NCI-H524 (cell line): ENCODE measurements around the gene NFATC2.
A peak's percentile ranks its signal among the peaks of the same experiment; 100 is the strongest.
"Not testable (repeated sequence)": the region's sequence is repeated elsewhere in the genome, so short reads cannot be mapped to it uniquely, and the experiment has no call there.

ENCODE experiments used
- DNase-seq, 2 experiments: peaks; one replicate each; lab custom pipeline; 2025; lab: John Stamatoyannopoulos, UW

NFATC2 gene

GRCh38 chr20:51470499-51470820 is 72.1 kb downstream of the NFATC2 start:
- DNase-seq, result no peak

GRCh38 chr20:51469578-51470498 is 72.7 kb downstream of the NFATC2 start:
- peak; percentile 32 to 76 for DNase-seq

GRCh38 chr20:51469046-51469445 is 73.5 kb downstream of the NFATC2 start:
- no peak for DNase-seq

GRCh38 chr20:51468636-51469035 is 73.9 kb downstream of the NFATC2 start:
- DNase-seq, result no peak

GRCh38 chr20:51467956-51468626 is 74.4 kb downstream of the NFATC2 start:
- DNase-seq, result no peak

GRCh38 chr20:51463998-51464397 is 78.5 kb downstream of the NFATC2 start:
- DNase-seq, result no peak

GRCh38 chr20:51463560-51463959 is 79.0 kb downstream of the NFATC2 start:
- DNase-seq, result no peak

GRCh38 chr20:51462566-51463276 is 79.8 kb downstream of the NFATC2 start:
- DNase-seq, result no peak

- DNase-seq, result not testable (repeated sequence)
Observed at GRCh38 chr20:51461846-51462245, 80.7 kb downstream of the NFATC2 start.

GRCh38 chr20:51461306-51461705 is 81.2 kb downstream of the NFATC2 start:
- no peak for DNase-seq

- DNase-seq, result no peak
Observed at GRCh38 chr20:51460569-51461265, 81.8 kb downstream of the NFATC2 start.

- no peak for DNase-seq
Observed at GRCh38 chr20:51460163-51460562, 82.4 kb downstream of the NFATC2 start.

GRCh38 chr20:51458751-51459439 is 83.6 kb downstream of the NFATC2 start:
- no peak for DNase-seq

- DNase-seq, result no peak
Observed at GRCh38 chr20:51457533-51457932, 85.0 kb downstream of the NFATC2 start.

- peak; percentile 66 to 89 for DNase-seq
Observed at GRCh38 chr20:51456511-51457509, 85.7 kb downstream of the NFATC2 start.

- DNase-seq, result no peak
Observed at GRCh38 chr20:51454250-51454865, 88.2 kb downstream of the NFATC2 start.

GRCh38 chr20:51452734-51453365 is 89.7 kb downstream of the NFATC2 start:
- DNase-seq, result no peak

GRCh38 chr20:51452091-51452613 is 90.4 kb downstream of the NFATC2 start:
- DNase-seq, result peak in 1 of 2 experiments; percentile 4

- DNase-seq, result no peak
Observed at GRCh38 chr20:51451484-51451883, 91.0 kb downstream of the NFATC2 start.
